GM18502 (cell line): ENCODE data around the gene DCDC1.

Experiments used
- ATAC-seq: cut with Tn5 transposase; IDR thresholded peaks from one replicate; pipeline ENCODE4 v1.9.1; 2021; ENCODE audit warnings: mild to moderate bottlenecking; ENCODE audit not compliant: unreplicated experiment, poor library complexity

DCDC1 gene

DNA sequence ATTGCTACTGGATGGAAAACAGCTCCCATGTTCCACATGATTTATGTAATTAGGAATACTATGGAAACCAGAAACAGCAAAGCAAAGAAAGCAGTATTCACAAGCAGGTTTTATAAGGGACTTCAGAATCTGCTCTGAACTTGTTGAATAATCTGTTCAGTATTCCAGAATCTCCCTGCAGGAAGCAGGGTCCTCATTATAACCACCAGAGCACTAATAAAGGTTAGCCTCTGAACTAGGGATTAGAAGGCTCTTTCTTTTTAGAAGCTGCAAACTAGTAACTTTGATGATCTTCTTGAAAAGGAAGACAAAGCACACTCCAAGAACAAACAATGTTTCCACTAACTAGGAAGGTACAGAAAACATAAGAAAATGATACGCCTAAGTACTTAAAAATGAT, 125.8 kb downstream of the DCDC1 start:
- no peak for ATAC-seq

GRCh38 chr11:31240340-31240904, 129.1 kb downstream of the DCDC1 start:
- no peak for ATAC-seq

GRCh38 chr11:31237819-31238760, 131.4 kb downstream of the DCDC1 start:
- no peak for ATAC-seq

GRCh38 chr11:31236143-31236542, 133.4 kb downstream of the DCDC1 start:
- ATAC-seq, result no peak

GRCh38 chr11:31233425-31233824, 136.1 kb downstream of the DCDC1 start:
- ATAC-seq, result no peak

- no peak for ATAC-seq
These were observed 137.9 kb downstream of the DCDC1 start for GRCh38 chr11:31231601-31232000.

DNA sequence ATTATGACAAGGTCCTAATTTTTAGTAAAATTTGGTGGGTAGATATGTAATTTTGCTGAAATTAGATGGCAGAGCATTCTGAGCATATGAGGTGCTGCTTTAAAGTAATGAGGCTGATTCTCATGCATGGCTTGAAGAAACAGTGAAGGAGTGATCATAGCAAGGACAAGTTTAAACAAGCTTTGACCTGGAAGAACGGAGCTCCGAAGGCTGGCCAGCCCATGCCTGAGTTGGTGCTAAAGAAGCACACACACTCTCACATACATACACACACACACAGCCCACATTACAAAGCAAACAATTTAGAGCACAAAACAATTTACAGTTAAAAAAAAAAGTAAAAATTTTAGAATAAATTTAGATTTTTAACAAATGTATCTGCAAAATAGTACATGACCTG, 150.7 kb downstream of the DCDC1 start:
- ATAC-seq, result no peak

GRCh38 chr11:31214372-31214771, 155.2 kb downstream of the DCDC1 start:
- no peak for ATAC-seq

DNA sequence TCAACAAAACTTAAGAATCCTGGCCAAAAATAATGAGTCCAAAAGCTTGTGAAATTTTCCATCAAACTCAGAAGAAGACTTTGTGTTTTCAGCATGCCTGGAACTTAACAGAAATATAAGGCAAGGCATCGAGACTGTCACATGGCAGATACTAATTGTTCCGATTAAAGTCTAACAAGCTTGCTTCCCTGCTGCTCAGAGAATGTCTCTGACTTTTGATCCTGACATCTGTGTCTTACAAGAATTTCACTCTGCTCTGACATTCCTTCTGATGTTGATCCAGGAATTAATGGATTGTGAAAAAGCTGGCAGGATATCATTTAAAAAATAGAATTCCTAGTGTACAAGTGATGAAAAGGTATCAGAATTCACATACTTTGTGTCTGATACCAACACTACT, 170.2 kb downstream of the DCDC1 start:
- ATAC-seq, result no peak

GRCh38 chr11:31173926-31174680, 195.4 kb downstream of the DCDC1 start:
- no peak for ATAC-seq

DNA sequence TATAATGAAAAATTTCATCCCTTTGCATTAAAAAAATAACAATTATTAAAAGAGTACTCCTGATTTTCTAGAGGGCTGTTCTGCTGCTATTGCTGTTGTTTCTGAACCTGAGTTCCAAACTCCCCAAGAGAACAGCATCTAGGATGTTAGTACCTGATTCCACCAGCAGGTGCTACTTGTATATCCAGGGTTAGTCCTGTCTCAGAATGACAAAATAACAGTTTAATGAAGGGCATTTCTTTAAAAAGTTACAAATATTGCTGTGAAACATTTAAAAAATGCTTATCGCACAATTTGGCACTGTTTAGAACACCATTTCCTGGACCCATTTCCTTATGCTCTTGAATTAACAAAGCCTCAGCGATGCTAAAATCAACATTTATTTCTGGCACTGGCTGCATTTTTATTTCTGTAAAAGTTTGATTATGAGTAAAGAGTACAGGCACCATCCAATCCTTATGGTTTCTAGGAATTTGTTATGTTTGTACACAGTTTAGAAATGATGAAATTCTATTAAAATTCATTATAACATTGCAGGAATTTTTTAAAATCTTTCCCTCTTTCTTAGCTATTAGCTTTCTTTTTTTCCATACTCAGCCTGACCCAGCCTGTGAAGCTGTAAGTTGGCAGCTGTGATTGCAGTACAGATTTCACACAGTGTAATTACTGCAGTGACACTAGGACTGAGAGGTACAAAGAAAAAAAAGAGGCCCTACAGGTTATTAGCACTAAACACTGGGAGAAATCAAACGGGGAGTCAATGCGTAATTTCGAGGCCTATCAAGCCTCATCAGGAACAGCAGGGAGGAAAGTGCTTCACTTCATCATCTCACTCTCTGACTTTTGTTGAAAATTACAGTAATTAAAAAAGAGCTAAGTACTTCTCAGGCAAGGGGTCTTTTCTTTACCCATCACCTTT, 208.8 kb downstream of the DCDC1 start:
- ATAC-seq, result peak; percentile 55

DNA sequence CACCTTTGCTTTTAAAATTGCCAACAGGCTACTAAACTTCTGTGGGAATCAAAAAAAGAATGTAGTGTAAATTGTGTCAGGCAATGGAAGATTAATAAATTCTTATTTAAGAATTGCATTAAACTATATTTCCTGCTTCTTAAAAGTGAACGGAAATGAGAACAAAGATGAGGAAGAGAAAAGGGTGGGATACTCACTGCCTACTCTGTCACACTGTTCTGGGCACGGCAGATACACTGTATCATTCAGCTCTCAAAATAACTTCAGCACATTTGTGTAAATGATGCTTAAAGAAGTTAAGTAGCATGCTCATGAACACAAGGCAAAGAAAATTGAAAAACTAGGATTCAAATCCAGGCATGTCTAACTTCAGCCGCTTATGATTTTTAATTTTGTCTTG, 218.7 kb downstream of the DCDC1 start:
- no peak for ATAC-seq

GRCh38 chr11:31150011-31150410, 219.5 kb downstream of the DCDC1 start:
- no peak for ATAC-seq

DNA sequence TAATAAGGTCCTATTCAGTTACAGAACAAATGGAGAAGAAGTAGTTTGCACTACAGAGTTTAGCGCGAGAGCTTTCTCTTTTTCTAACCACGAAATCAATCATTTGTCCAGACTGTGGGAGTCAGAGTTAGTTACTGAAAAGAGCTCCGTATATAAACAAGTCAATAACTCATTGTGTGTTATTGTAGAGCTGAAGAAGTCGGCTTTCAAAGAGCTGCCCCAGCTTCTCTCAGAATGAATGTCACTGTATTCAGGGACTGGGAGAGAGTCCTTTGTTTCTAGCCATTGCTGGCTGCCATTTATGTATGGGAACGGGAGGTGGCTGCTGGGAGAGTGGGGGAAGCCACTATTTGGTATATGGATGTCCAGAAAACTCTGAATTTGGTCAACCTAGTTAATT, 227.8 kb downstream of the DCDC1 start:
- no peak for ATAC-seq

DNA sequence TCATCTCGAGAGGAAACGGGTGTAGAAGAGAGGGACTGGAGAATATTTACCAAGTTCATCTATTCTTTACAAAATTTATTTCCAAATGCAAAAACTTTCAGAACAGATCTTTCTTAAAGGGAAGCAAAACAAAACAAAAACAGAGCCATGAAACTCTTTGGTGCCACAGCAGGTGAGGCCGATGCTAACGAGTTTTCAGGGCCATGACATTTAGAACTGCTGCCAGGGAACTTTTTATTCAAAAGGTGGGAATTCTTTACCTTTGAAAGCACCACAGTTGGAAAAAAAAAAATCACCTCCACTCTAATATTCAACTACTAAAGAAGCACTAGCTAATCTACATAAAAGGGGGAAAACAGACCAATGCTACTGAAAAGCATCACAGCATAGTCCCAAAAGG, 230.1 kb downstream of the DCDC1 start:
- no peak for ATAC-seq

- ATAC-seq, result no peak
These were observed 236.8 kb downstream of the DCDC1 start for GRCh38 chr11:31132531-31133421.

DNA sequence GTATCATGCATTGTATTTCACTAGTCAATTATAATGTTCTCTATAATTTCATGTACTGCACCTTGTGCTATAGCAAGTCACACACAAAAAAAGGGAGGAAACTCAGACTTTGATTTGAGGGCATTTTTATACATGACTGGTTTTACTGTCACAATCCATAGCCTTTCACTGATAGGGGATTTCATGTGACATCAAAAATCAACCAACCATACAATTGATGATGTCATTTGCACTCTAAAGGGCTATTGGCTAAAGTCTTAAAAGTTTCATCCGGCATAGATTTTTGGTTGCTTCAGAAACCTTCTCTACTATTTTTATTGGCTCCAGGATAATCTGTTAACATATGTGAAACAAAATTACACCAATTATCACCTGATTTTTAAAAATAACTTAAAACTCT, 237.8 kb downstream of the DCDC1 start:
- no peak for ATAC-seq

- no peak for ATAC-seq
These were observed 242.2 kb downstream of the DCDC1 start for GRCh38 chr11:31127290-31127689.

DNA sequence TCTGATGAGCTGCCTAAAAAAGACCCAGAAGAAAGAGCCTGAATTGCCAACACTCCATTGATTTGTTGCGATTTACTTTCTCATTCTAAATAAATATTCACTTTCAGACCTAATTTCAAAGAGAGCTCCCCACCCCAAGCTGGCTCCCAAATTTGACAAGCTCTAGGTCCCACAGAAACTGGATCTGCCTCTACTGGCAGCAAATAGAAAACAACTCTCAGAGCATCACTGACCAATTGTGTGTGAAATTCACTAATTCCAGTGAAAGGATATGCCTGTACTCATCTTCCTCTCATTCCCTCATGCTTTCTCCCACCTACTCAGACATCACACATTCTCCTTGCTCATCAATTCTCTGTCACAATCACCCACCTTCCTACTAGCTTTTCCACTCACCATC, 249.1 kb downstream of the DCDC1 start:
- ATAC-seq, result no peak
